Chondrocyte (in vitro differentiated cells): Measurements from ENCODE around the gene TIFAB. TPM values are rescaled to one million over a fixed set of nuclear protein-coding genes. Genes with fewer than 3 reads are reported as not detected.
"Not testable (repeated sequence)": the region's sequence is repeated elsewhere in the genome, so short reads cannot be mapped to it uniquely, and the experiment has no call there.

Source experiments
- DNase-seq: peaks from one replicate; pipeline ENCODE4 v3.0.0; 2021; ENCODE audit warnings: mixed read lengths, low spot score
- H3K27ac Mint-ChIP-seq: one replicate; pipeline ENCODE4 v1.8.0; 2021; ENCODE audit warnings: mild to moderate bottlenecking, moderate library complexity, mixed read lengths; ENCODE audit not compliant: unreplicated experiment
- H3K27me3 Mint-ChIP-seq: 2 replicates; pipeline ENCODE4 v1.8.0; 2021; ENCODE audit warnings: low read depth, mixed read lengths
- H3K36me3 Mint-ChIP-seq: 2 replicates; pipeline ENCODE4 v1.8.0; 2021; ENCODE audit warnings: low read depth, mixed read lengths
- H3K4me1 Mint-ChIP-seq: 2 replicates; pipeline ENCODE4 v1.8.0; 2021; ENCODE audit warnings: low read depth, mild to moderate bottlenecking, mixed read lengths
- H3K4me3 Mint-ChIP-seq: one replicate; pipeline ENCODE4 v1.8.0; 2021; ENCODE audit warnings: mild to moderate bottlenecking, moderate library complexity, mixed read lengths; ENCODE audit not compliant: unreplicated experiment
- H3K9me3 Mint-ChIP-seq: 2 replicates; pipeline ENCODE4 v1.8.0; 2021; ENCODE audit warnings: low read depth, mixed read lengths
- long read RNA-seq: library from polyadenylated mRNA; stranded (forward); transcript quantifications from one replicate; pipeline ENCODE4 v2.0.0, GENCODE V29; 2021
- total RNA-seq: library from RNA; stranded (reverse); gene quantifications from 3 replicates; pipeline ENCODE4 v1.2.1, GENCODE V29; 2021
- TF ChIP-seq, protein P1 (sequence below): fragments of 200-600 bp; sonication (generic); IDR thresholded peaks from 2 replicates; pipeline ENCODE4 v1.5.0; 2021; ENCODE audit warnings: antibody characterized with exemption, mild to moderate bottlenecking, moderate library complexity

The TIFAB gene, protein sequence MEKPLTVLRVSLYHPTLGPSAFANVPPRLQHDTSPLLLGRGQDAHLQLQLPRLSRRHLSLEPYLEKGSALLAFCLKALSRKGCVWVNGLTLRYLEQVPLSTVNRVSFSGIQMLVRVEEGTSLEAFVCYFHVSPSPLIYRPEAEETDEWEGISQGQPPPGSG
- not detected in 3 replicates for total RNA-seq
- long read RNA-seq: 0 reads

DNA sequence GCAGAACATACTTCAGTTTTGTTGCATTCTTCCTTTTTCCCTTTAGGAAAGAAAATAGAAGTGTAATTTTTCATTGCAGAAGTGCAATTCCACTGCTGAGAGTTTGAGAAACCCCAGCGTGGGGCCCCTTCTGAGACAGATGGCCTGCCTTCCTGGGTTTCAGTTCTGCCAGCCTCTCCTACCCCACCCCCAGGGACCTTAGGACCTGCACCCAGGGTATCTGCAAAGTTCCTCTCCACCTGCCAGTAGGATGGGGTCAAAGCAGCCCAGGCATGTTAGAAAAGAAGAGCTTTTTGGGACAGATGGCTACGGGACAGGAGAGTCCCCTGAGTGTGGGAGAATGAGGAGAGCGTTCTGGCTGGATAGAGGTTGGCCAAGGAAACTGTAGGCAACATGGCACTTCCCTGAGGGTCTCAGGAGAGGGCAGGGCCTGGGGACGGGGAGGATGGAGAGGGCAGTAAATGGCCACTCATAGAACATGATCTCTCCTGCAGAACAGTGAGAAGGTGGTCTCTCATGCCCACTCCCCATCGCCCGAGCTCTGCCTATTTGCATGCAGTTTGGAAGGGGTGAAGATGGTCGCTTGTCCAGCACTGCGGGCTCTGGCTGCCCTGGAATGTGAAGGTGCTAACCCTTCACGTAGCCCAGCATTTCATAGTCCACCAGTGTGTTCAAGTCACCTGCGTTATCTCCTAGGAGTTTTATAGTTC, at the start of gene TIFAB:
Gene TIFAB (minus strand): TSS at position 31 of the 710 bp plus-strand sequence. CDS start 2,412 bp downstream, outside the sequence.
- no peaks in the 10 kb centered on the region for H3K9me3 Mint-ChIP-seq
- peaks cover 48% of the 10 kb centered on the region for H3K27me3 Mint-ChIP-seq
- H3K4me3 Mint-ChIP-seq: no peak within 1 kb of the TSS
- no peak within 1 kb of the TSS for H3K27ac Mint-ChIP-seq
- H3K36me3 Mint-ChIP-seq: no peaks in the 10 kb centered on the region
- TF ChIP-seq, protein P1, sequence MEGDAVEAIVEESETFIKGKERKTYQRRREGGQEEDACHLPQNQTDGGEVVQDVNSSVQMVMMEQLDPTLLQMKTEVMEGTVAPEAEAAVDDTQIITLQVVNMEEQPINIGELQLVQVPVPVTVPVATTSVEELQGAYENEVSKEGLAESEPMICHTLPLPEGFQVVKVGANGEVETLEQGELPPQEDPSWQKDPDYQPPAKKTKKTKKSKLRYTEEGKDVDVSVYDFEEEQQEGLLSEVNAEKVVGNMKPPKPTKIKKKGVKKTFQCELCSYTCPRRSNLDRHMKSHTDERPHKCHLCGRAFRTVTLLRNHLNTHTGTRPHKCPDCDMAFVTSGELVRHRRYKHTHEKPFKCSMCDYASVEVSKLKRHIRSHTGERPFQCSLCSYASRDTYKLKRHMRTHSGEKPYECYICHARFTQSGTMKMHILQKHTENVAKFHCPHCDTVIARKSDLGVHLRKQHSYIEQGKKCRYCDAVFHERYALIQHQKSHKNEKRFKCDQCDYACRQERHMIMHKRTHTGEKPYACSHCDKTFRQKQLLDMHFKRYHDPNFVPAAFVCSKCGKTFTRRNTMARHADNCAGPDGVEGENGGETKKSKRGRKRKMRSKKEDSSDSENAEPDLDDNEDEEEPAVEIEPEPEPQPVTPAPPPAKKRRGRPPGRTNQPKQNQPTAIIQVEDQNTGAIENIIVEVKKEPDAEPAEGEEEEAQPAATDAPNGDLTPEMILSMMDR: no peak
- DNase-seq: peak; percentile 46
- peaks cover 5% of the 10 kb centered on the region for H3K4me1 Mint-ChIP-seq

DNA sequence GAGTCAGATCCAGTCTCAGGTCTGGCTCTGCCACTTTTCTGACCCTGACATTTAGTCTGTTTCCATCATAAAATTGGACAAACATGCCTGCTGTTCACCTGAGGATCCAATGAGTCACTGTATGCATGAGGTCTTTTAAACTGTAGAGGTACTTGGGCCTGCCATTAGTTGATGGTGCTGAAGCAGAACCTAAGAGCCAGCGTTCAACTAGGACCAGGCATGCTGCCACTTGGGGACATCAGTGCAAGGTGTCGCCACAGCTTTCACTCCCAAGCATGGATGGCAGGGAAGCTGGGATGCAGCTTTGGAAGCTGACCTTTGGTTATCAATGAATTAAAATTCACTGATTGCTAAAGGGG, 46.5 kb upstream of the TIFAB start:
- TF ChIP-seq, protein P1: no peak
- Mint-ChIP-seq H3K27ac (no peak overlapping the region), H3K9me3 (no peaks in the 10 kb centered on the region), H3K27me3 (peaks cover 18% of the 10 kb centered on the region), H3K36me3 (no peaks in the 10 kb centered on the region), H3K4me1 (peaks cover 10% of the 10 kb centered on the region), H3K4me3 (no peak overlapping the region)
- DNase-seq: no peak

DNA sequence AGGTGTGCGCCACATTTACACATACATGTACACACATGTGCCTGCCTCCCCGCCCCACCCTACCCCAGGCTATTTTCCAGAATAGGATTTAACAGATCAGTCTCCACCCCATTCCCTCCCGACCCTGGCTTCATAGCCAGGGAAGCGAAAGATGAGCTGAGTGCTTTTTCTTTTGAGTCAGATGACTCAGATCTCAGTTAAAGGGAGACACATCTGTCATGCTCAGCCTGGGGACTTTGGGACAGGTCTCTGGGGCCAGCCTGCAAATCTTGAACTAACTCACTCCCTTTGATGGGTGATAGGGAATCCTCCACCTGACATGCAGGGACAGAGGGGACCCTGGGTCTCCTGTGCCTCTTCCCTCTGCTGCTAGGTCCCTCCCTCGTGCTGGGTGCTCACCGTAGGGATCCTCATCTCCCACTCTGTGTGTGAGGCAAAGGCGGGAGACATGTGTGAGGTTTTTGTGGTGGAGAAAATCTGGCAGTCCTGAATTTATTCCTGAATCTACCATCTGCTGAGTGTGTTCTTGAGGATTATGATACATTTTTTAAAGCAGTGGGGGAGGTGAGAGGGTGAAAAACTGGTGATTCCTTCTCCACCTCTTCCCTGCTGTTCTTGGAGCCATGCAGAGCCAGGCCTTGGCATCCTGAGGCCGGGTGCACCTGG, 46.0 kb upstream of the TIFAB start:
- TF ChIP-seq, protein P1: no peak
- Mint-ChIP-seq H3K9me3 (no peaks in the 10 kb centered on the region), H3K27ac (no peak overlapping the region), H3K4me1 (peaks cover 15% of the 10 kb centered on the region), H3K4me3 (no peak overlapping the region), H3K27me3 (peaks cover 15% of the 10 kb centered on the region), H3K36me3 (no peaks in the 10 kb centered on the region)
- no peak for DNase-seq

DNA sequence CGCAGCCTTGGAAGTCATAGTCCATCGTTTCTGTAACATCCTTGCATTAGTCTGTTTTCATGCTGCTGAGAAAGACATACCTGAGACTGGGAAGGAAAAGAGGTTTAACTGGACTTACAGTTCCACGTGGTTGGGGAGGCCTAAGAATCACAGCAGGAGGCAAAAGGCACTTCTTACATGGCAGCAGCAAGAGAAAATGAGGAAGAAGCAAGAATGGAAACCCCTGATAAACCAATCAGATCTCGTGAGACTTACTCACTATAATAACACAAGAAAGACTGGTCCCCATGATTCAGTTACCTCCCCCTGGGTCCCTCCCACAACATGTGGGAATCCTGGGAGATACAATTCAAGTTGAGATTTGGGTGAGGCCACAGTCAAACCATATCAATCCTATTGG, 43.4 kb upstream of the TIFAB start:
- DNase-seq, H3K27ac Mint-ChIP-seq: not testable (repeated sequence)

DNA sequence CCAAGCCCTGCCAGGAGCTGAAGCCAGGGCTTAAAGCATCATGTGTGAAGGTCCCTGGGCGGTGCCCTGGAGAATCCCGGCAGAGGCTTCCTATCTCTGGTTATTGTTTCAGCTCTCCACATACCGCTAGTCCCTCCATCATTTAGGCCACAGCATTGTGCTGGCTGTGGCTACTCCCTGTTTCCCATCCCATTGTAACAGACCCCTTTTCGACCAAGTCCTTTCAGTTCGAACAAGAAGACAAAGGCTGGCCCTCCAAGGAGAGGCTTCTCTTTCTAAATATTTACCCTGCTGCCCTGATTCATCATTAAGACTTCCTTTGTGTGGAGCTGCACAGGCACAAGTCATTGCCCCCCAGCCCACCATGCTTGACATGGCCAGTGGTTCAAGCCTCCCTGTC, 42.0 kb upstream of the TIFAB start:
- H3K36me3 Mint-ChIP-seq: peaks cover 1% of the 10 kb centered on the region
- H3K4me3 Mint-ChIP-seq: no peak overlapping the region
- peaks cover 24% of the 10 kb centered on the region for H3K27me3 Mint-ChIP-seq
- H3K9me3 Mint-ChIP-seq: no peaks in the 10 kb centered on the region
- TF ChIP-seq, protein P1: no peak
- no peak for DNase-seq
- H3K4me1 Mint-ChIP-seq: peaks cover 25% of the 10 kb centered on the region
- H3K27ac Mint-ChIP-seq: peak overlapping the region; percentile 82

More for the DNA sequence above, 43.4 kb upstream of the TIFAB start:
- not testable (repeated sequence) for H3K9me3 Mint-ChIP-seq, H3K36me3 Mint-ChIP-seq, H3K4me3 Mint-ChIP-seq
- Mint-ChIP-seq H3K27me3 (peaks cover 17% of the 10 kb centered on the region), H3K4me1 (peaks cover 18% of the 10 kb centered on the region)
